OCI-LY3 (cell line): ENCODE measurements around the gene MMD.
"Not testable (repeated sequence)": the region's sequence is repeated elsewhere in the genome, so short reads cannot be mapped to it uniquely, and the experiment has no call there.

Source experiments
- H2AFZ ChIP-seq: fragments of 200-600, 300-600 bp; shearing (Covaris generic); 2 replicates; pipeline ENCODE4 v1.6.0; 2014; ENCODE audit warnings: antibody characterized with exemption, low read depth, low read length
- H3K27ac ChIP-seq: fragments of 200-600, 300-600 bp; sonication (generic); 2 replicates; pipeline ENCODE4 v1.5.1; 2014; ENCODE audit warnings: mild to moderate bottlenecking, low read length, moderate library complexity, mixed read lengths
- H3K27me3 ChIP-seq: fragments of 200-600, 300-600 bp; sonication (generic); 2 replicates; pipeline ENCODE4 v1.6.1; 2014; ENCODE audit warnings: low read depth, low read length, mixed read lengths
- H3K36me3 ChIP-seq: fragments of 200-600, 300-600 bp; sonication (generic); replicated peaks from 2 replicates; pipeline ENCODE3; 2014; ENCODE audit warnings: low read depth, low read length, mixed read lengths
- H3K4me1 ChIP-seq: fragments of 300-600, 200-600 bp; sonication (generic); 2 replicates; pipeline ENCODE4 v1.6.1; 2014; ENCODE audit warnings: low read length, mixed read lengths
- H3K4me2 ChIP-seq: fragments of 200-600, 300-600 bp; sonication (generic); 2 replicates; pipeline ENCODE4 v1.6.1; 2014; ENCODE audit warnings: low read length, mixed read lengths
- H3K4me3 ChIP-seq: fragments of 300-600, 200-600 bp; sonication (generic); 2 replicates; pipeline ENCODE4 v1.5.1; 2014; ENCODE audit warnings: antibody characterized with exemption, mild to moderate bottlenecking, low read length, moderate library complexity
- H3K79me2 ChIP-seq: fragments of 300-600, 200-600 bp; shearing (Covaris generic); 2 replicates; pipeline ENCODE4 v1.6.1; 2014; ENCODE audit warnings: mild to moderate bottlenecking, low read length, mixed read lengths
- H3K9ac ChIP-seq: fragments of 300-600, 200-600 bp; shearing (Covaris generic); 2 replicates; pipeline ENCODE4 v1.6.0; 2014; ENCODE audit warnings: mild to moderate bottlenecking, low read length, moderate library complexity
- H3K9me3 ChIP-seq: fragments of 200-600, 300-600 bp; shearing (Covaris generic); 2 replicates; pipeline ENCODE4 v1.6.1; 2014; ENCODE audit warnings: low read length, mixed read lengths; ENCODE audit not compliant: insufficient read depth
- H4K20me1 ChIP-seq: fragments of 200-600, 300-600 bp; sonication (generic); 2 replicates; pipeline ENCODE4 v1.6.1; 2016; ENCODE audit warnings: low read length, mixed read lengths; ENCODE audit not compliant: insufficient read depth
- EZH2phosphoT487 ChIP-seq: fragments of 200-600 bp; shearing (Covaris generic); IDR thresholded peaks from 2 replicates; pipeline ENCODE4 v1.6.1; 2018; ENCODE audit warnings: antibody characterized with exemption, mixed run types, low read depth
- TF ChIP-seq, protein P1 (sequence below): fragments of 200-600, 300-600 bp; sonication (generic); IDR thresholded peaks from 2 replicates; pipeline ENCODE4 v1.5.1; 2014; ENCODE audit warnings: antibody characterized with exemption, low read length, low read depth

The MMD gene

GRCh38 chr17:55409030-55409800, 12.4 kb downstream of the MMD start:
- H3K36me3 ChIP-seq = peaks cover 75% of the 10 kb centered on the region
- peaks cover 9% of the 10 kb centered on the region; the same call in 1 of the 2 replicates for H4K20me1 ChIP-seq
- 0 out of 2 replicates have a peak, but pooled peaks cover 4% of the 10 kb centered on the region for H3K79me2 ChIP-seq
- no peak overlapping the region for H3K4me3 ChIP-seq
- H3K27ac ChIP-seq = no peak overlapping the region
- TF ChIP-seq, protein P1, sequence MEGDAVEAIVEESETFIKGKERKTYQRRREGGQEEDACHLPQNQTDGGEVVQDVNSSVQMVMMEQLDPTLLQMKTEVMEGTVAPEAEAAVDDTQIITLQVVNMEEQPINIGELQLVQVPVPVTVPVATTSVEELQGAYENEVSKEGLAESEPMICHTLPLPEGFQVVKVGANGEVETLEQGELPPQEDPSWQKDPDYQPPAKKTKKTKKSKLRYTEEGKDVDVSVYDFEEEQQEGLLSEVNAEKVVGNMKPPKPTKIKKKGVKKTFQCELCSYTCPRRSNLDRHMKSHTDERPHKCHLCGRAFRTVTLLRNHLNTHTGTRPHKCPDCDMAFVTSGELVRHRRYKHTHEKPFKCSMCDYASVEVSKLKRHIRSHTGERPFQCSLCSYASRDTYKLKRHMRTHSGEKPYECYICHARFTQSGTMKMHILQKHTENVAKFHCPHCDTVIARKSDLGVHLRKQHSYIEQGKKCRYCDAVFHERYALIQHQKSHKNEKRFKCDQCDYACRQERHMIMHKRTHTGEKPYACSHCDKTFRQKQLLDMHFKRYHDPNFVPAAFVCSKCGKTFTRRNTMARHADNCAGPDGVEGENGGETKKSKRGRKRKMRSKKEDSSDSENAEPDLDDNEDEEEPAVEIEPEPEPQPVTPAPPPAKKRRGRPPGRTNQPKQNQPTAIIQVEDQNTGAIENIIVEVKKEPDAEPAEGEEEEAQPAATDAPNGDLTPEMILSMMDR = no peak
- H3K9ac ChIP-seq = no peak overlapping the region
- no peak overlapping the region for H3K4me2 ChIP-seq
- no peaks in the 10 kb centered on the region for H3K27me3 ChIP-seq
- no peak overlapping the region for H2AFZ ChIP-seq
- no peaks in the 10 kb centered on the region for H3K4me1 ChIP-seq
- H3K9me3 ChIP-seq = no peaks in the 10 kb centered on the region

- TF ChIP-seq EZH2phosphoT487 = no peak
- TF ChIP-seq, protein P1 = no peak
Measured at GRCh38 chr17:55407641-55408566, 13.7 kb downstream of the MMD start.

GRCh38 chr17:55405600-55405999, 16.0 kb downstream of the MMD start:
- Histone ChIP-seq H3K9ac (no peak overlapping the region), H3K27ac (no peak overlapping the region), H3K4me1 (no peaks in the 10 kb centered on the region), H4K20me1 (0 out of 2 replicates have a peak, but pooled peaks cover 4% of the 10 kb centered on the region), H3K4me3 (no peak overlapping the region), H2AFZ (no peak overlapping the region), H3K9me3 (no peaks in the 10 kb centered on the region), H3K36me3 (peaks cover 69% of the 10 kb centered on the region), H3K27me3 (no peaks in the 10 kb centered on the region), H3K4me2 (no peak overlapping the region), H3K79me2 (no peaks in the 10 kb centered on the region)
- TF ChIP-seq, protein P1 = no peak
- TF ChIP-seq EZH2phosphoT487 = no peak

More at GRCh38 chr17:55407641-55408566, 13.7 kb downstream of the MMD start:
- no peak overlapping the region for H3K27ac ChIP-seq
- no peak overlapping the region for H2AFZ ChIP-seq
- H3K9ac ChIP-seq = no peak overlapping the region
- H3K4me2 ChIP-seq = no peak overlapping the region
- no peaks in the 10 kb centered on the region for H3K27me3 ChIP-seq
- no peaks in the 10 kb centered on the region for H3K9me3 ChIP-seq
- H3K4me3 ChIP-seq = no peak overlapping the region
- H4K20me1 ChIP-seq = 0 out of 2 replicates have a peak, but pooled peaks cover 4% of the 10 kb centered on the region
- H3K4me1 ChIP-seq = no peaks in the 10 kb centered on the region
- H3K36me3 ChIP-seq = peaks cover 71% of the 10 kb centered on the region
- no peaks in the 10 kb centered on the region for H3K79me2 ChIP-seq

DNA sequence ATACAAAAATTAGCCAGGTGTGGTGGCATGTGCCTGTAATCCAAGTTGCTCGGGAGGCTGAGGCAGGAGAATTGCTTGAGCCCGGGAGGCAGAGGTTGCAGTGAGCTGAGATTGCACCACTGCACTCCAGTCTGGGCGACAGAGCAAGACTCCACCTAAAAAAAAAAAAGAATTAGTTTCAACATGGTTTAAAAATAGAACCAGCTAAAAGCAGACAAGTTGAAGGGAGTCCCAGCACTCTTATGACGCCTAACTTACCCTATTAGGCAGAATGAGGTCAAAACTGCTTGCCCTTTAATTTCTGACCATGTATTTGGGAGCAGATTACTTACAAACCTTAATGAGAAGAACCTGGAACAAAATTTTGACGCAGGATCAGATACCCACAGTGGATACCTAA, 17.4 kb downstream of the MMD start:
- not testable (repeated sequence) for H3K4me3 ChIP-seq, H3K4me2 ChIP-seq, H3K79me2 ChIP-seq, H2AFZ ChIP-seq, H3K4me1 ChIP-seq, H3K27me3 ChIP-seq, H3K9ac ChIP-seq, H3K9me3 ChIP-seq, H3K27ac ChIP-seq, H4K20me1 ChIP-seq
- H3K36me3 ChIP-seq = peaks cover 68% of the 10 kb centered on the region
